SKM-1 (cell line): ENCODE results near the gene XPO6.
"Not testable (repeated sequence)": the region's sequence is repeated elsewhere in the genome, so short reads cannot be mapped to it uniquely, and the experiment has no call there.

ENCODE experiments used
- DNase-seq: peaks from one replicate; lab custom pipeline; 2025; ENCODE audit not compliant: unreplicated experiment; lab: John Stamatoyannopoulos, UW

Gene XPO6

DNA sequence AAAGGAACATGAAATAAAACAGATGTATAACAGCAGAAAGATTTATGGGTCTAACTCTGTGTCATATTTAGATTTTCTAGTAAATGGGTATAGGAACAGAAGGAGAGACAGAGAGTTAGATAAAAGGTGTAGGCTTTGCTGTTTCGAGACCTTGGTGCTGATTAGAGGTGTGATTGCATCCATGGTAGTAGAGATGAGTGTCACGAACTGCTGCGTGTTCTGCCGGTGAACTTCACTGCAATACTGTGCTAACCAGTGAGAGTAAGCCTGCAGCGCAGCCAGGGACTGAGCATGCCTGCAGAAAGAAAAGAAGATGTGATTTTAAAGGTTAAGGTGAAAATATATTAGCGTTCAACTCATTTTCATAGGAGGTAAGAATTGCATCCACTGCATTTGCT is 94.6 kb downstream of the XPO6 start:
- no peak for DNase-seq

DNA sequence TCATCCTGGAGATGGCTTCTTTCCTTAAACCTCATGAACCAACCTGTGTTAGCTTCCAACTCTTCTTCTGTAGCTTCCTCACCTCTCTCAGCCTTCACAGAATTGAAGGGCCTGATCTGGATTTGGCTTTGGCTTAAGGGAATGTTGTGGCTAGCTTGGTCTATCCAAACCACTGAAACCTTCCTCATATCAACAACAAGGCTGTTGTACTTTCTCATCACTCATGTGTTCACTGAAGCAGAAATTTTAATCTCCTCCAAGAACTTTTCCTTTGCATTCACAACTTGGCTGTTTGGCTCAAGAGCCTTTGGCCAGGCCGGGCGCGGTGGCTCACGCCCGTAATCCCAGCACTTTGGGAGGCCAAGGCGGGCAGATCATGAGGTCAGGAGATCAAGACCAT is 95.9 kb downstream of the XPO6 start:
- DNase-seq, result not testable (repeated sequence)

GRCh38 chr16:28112908-28113307 is 98.9 kb downstream of the XPO6 start:
- DNase-seq, result no peak

GRCh38 chr16:28110977-28111376 is 100.8 kb downstream of the XPO6 start:
- no peak for DNase-seq

DNA sequence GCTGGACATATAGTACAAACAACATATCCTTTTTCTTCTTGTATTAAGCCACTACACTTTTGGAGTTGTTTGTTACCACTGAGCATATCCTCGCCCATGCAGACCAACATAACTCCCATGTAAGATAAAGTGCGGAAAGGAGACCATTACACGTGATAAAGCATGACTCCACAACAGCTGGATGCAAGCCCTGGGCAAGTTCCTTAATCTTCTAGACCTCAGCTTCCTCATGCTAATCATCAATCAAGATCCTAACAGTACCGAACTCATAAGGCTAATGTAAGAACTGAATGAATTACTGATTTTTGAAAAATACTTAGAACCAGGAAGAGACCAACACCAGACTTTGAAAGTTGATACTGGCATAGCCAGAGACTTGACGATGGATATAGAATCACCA is 101.3 kb downstream of the XPO6 start:
- peak; percentile 31 for DNase-seq

- no peak for DNase-seq
These were observed 101.7 kb downstream of the XPO6 start for GRCh38 chr16:28110074-28110473.

DNA sequence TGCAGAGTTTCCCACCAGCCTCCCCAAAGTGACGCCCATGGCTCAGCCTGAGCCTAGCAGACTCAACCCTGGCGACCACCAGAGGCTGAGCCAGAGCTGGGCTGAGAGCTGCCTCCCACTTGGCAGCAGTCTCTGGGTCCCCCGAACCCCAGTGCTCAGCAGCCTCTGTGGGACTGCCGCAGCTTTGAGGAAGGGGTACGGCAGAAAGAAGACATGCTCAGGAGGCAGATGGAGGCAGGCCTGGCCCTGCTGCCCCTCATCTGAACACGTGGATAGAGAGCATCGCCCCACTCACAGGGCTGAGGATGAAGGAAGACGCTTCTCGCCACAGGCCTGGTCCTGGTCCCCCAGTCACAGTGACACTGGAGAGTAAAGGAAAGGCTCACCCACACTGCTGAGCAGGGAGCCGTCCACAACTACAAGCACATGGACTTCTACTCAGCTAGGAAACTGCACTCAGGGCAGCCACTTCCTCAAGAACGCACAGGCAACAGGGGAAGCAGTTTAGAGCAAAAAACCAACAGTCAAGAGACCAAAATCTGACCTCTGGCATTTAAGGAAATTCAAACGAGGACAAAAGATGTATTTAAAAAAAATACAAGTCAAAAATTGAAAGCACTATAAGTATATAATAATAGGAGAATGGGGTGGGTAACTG is 103.0 kb downstream of the XPO6 start:
- no peak for DNase-seq

DNA sequence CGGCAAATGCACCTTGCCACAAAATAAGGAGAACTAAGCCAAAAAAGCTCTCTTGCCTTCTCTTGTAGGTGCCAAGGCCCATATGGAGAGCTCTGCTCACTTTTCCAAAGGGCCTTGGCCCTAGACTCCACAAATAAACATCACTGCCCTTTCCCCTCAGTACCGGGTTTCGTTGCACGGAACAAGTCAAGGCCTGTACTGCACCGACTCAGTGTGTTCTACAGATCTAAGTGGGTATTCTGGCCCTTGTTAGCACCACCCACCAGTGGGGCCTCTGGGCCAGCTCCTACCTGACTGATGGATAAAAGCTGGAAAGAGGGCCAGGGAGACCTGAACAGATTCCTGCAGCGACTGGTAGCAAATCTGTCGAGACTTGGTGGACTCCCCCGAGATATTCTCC is 104.5 kb downstream of the XPO6 start:
- no peak for DNase-seq

DNA sequence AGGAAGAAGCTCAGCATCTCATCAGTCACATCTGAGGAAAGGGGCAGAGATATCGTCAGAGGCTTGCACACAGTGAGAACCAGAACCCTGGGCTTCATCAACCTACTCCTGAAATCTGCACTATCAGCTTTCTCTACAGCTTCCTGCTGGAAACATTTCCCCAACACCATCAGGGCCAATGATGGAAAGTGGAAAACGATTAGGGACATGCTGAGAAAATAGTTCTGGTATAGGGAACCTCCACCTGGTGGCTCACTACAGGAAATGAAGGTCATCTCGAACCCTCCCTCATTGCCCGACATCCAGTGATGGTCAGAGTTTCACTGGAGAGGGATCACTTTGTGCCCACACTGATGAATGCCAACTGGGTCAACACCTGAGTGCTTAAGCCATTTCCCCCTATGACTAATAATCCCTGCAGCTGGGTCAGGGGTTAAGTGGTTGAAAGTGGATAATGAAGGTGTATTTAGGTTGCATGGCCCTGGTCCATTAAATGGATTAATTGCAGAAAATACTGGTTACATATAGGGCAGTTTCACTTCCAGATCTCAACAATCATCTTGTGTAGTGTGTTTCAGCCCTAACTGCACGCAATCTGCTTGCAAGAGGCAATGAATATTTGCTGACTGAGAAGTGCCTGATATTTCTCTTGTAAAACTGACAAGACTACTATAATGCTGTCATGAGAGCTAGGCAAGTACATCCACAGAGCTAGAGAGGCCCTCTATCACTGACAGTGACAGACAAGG is 105.1 kb downstream of the XPO6 start:
- no peak for DNase-seq

GRCh38 chr16:28105954-28106353 is 105.8 kb downstream of the XPO6 start:
- no peak for DNase-seq

- no peak for DNase-seq
These were observed 106.5 kb downstream of the XPO6 start for GRCh38 chr16:28105297-28105696.

DNA sequence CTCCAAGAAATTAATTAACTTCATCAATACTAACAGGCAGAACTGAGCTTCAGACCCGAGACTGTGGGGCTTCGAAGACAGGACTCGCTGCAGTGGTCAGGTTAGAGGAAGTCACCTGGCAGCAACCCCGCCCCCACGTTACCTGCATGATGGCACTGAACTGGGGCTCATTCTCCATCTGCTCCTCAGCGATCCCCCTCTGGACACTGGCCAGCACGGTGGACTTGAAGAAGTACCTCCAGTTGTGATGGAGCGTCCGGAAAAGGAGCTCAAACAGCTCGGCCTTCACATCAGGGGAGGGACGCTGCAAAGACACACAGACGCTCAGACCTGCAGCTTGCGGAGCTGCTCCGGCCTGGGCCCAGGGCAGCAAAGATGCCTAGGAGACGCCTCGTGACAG is 107.4 kb downstream of the XPO6 start:
- DNase-seq, result no peak

DNA sequence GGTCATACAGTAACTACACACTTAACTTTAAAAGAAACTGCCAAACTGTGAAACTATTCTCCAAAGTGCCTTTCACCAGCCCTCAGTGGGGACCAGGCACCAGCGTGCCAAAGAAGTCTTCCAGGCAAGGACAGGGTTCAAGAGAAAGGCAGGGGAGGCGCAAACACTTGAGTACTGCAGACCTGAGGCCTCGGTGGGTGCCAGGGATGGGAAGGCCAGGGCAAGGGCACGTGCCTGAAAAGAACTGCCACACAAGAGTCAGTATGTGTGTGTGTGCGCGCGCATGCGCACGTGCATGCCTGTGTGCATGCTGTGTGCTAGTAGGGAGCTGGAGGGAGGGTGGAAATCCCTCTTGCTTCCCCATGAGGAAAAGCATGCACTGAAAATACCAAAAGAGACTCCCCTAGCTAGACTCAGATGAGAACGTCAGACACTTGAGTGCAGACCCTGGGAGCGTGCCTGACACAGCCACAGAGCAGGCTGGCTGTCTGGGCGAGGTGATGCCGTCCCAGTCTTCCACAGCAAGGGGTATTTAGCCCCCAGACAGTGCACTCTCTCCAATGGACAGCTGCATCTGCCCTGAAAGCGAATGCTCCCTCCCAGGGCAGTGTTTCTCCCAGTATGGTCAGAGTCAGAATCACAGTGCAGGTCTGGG is 108.1 kb downstream of the XPO6 start:
- no peak for DNase-seq

DNA sequence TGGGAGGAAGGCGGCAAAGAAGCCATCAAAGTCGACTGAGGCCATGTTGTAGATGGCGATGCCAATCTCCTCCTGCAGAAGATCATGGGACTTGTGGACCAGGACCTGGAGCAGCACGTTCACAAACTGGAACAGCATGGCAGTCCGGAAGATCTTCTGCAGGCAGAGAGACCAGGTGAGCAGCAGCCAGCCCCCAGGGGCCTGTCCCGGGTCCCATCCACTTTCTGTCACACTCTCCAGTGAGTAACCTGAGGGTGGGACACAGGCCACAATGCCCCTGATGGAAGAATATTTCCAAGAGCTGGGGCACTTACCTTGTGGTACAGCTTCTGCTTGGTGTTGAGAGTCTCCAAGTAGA is 110.3 kb downstream of the XPO6 start:
- DNase-seq, result no peak

- DNase-seq, result no peak
These were observed 110.8 kb downstream of the XPO6 start for GRCh38 chr16:28100810-28101532.

DNA sequence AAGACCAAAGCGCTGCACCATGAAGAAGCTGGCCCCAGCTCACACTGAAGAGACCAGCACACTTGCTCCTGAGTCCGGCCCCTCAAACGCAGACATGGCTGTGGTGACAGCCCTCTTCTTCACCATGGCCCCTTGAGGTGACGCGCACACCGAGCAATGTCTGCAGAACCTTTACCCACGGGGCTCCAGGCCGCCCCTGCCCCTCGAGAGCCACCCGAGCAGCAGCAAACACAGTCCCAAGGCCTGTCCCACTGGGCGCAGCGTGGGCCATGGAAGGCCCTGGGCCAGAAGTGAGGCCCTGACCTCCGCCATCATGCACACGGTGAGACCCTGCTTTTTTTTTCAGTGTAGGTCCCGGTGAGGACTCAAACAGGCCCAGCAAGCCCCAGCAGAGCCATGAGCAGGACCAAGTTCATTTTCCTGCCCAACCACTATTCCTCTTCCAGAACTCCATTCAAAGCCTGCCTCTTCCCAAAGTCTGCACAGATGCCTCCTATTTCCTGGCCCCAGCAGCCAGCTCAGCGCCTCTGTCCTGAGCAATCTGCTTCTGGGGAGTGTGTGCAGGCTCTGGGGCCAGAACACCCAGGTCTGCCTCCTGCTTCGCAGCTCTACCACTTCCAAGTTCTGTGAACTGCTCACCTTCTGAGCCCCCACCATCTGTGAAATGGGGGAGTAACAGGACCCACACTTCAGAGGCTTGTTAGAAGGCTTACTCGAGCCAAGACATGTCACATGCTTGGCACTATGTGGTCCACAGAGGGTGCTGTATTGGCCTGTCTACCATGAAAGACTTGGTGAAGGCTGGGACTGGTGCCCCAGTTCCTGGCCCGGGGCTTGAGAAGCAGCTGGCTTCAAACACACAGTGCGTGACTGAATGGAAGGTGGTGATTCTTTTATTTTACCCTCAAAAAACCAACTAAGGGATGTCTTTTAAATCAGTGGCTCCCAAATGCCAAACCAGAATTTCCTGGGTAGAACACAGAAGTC is 112.5 kb downstream of the XPO6 start:
- no peak for DNase-seq

- DNase-seq, result no peak
These were observed 113.4 kb downstream of the XPO6 start for GRCh38 chr16:28098171-28098958.

- no peak for DNase-seq
These were observed 114.5 kb downstream of the XPO6 start for GRCh38 chr16:28096983-28097899.

GRCh38 chr16:28093385-28093725 is 118.4 kb downstream of the XPO6 start:
- no peak for DNase-seq
